Measurements from ENCODE around the gene IL1B. TPM values are rescaled to one million over a fixed set of nuclear protein-coding genes. Genes with fewer than 3 reads are reported as not detected.

IL1B gene
- total and polyA plus RNA-seq, 2 donors (not counting 3 experiments of a cell fraction or from before 2014, with no cell fraction given), result 0.25 TPM; not detected in 1

- no peak for FAIRE-seq
- no peak overlapping the region for H2AFZ ChIP-seq (ENCODE audit: low read depth, low read length)
- no peak for DNase-seq (ENCODE audit: low read depth, low spot score)
- no peak overlapping the region for H3K27ac ChIP-seq (ENCODE audit: insufficient read depth, low read depth, low read length)
- CTCF ChIA-PET, result interaction anchor here (0.7 to 2.1 kb wide), 6 partner anchors 8 to 106 kb away, joined by 3 to 6 read pairs (median 4); no protein-coding TSS in a partner anchor
- no peaks in the 10 kb centered on the region for H3K79me2 ChIP-seq (ENCODE audit: control insufficient read depth, insufficient read depth, low read length)
- TF ChIP-seq CTCF (IDR thresholded peaks at IDR 0.05; ENCODE audit: extremely low read depth in 1 of 2, insufficient read depth in 1 of 2, low read depth in 1 of 2, low read length in 2 of 2), result no peak
- TF ChIP-seq, protein P1, sequence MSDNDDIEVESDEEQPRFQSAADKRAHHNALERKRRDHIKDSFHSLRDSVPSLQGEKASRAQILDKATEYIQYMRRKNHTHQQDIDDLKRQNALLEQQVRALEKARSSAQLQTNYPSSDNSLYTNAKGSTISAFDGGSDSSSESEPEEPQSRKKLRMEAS (IDR thresholded peaks at IDR 0.05; ENCODE audit: insufficient read depth, insufficient read length), result no peak
- TF ChIP-seq POLR2A (IDR thresholded peaks at IDR 0.05; ENCODE audit: low read depth, low read length), result no peak
- TF ChIP-seq FOS (IDR thresholded peaks at IDR 0.05; ENCODE audit: borderline replicate concordance, insufficient read depth, low read length), result no peak
- TF ChIP-seq MYC (IDR thresholded peaks at IDR 0.05; ENCODE audit: low read depth, low read length), result no peak
- no peak for TF ChIP-seq EZH2 (IDR thresholded peaks at IDR 0.05; ENCODE audit: borderline replicate concordance, low read depth, low read length, severe bottlenecking)
- TF ChIP-seq POLR2AphosphoS5 (IDR thresholded peaks at IDR 0.05; ENCODE audit: insufficient read depth, low read depth, low read length), result no peak
- no peak for TF ChIP-seq GATA2 (IDR thresholded peaks at IDR 0.05; ENCODE audit: insufficient read depth, insufficient read length, low read depth, low read length)
- no peak for TF ChIP-seq JUN (IDR thresholded peaks at IDR 0.05; ENCODE audit: borderline replicate concordance, insufficient read depth, insufficient read length, low read depth)
- no peaks in the 10 kb centered on the region for H3K9me1 ChIP-seq (replicated peaks; ENCODE audit: control insufficient read depth, extremely low read depth, insufficient read depth, low read length)
- peaks cover 19% of the 10 kb centered on the region for H3K4me1 ChIP-seq (ENCODE audit: control insufficient read depth, extremely low read depth, insufficient read depth, low read length)
- no peak overlapping the region for H3K4me3 ChIP-seq (replicated peaks in 1 of 3; ENCODE audit: insufficient read depth in 1 of 3, low read depth in 1 of 3, low read length in 3 of 3)
- H3K9me3 ChIP-seq (replicated peaks; ENCODE audit: control insufficient read depth, insufficient read depth, low read length), result no peaks in the 10 kb centered on the region
- peaks cover 0 to 16% of the 10 kb centered on the region in 2 experiments for H3K27me3 ChIP-seq (ENCODE audit: control insufficient read depth in 2 of 2, insufficient read depth in 2 of 2, low read length in 2 of 2)
- H3K36me3 ChIP-seq (ENCODE audit: control insufficient read depth in 2 of 2, extremely low read depth in 1 of 2, insufficient read depth in 2 of 2, low read length in 2 of 2), result no peaks in the 10 kb centered on the region
- no peak overlapping the region for H3K9ac ChIP-seq (replicated peaks; ENCODE audit: extremely low read depth, insufficient read depth, low read length)
- no TSS peak for BruUV-seq (replicated peaks)
- no peaks in the 10 kb centered on the region for H4K20me1 ChIP-seq (replicated peaks; ENCODE audit: control insufficient read depth, extremely low read depth, insufficient read depth, low read length)
- intact Hi-C loops (cut with micrococcal nuclease), result no loop called here
- POLR2A ChIA-PET, result no interaction called here
- no peak overlapping the region for H3K4me2 ChIP-seq (ENCODE audit: insufficient read depth, low read length)
- dilution Hi-C loops (cut with MboI; ENCODE audit: extremely low pct_ligation_motif_present, low sequenced_read_pairs), result no loop called here
These were observed 930 bp downstream of the IL1B start for GRCh38 chr2:112835536-112836162.
